HG02885 (cell line): ENCODE data around the gene TAS2R16.

Source experiments
- ATAC-seq: cut with Tn5 transposase; IDR thresholded peaks from one replicate; pipeline ENCODE4 v1.9.1; 2021; ENCODE audit warnings: mild to moderate bottlenecking; ENCODE audit not compliant: unreplicated experiment, poor library complexity

The TAS2R16 gene, protein sequence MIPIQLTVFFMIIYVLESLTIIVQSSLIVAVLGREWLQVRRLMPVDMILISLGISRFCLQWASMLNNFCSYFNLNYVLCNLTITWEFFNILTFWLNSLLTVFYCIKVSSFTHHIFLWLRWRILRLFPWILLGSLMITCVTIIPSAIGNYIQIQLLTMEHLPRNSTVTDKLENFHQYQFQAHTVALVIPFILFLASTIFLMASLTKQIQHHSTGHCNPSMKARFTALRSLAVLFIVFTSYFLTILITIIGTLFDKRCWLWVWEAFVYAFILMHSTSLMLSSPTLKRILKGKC

DNA sequence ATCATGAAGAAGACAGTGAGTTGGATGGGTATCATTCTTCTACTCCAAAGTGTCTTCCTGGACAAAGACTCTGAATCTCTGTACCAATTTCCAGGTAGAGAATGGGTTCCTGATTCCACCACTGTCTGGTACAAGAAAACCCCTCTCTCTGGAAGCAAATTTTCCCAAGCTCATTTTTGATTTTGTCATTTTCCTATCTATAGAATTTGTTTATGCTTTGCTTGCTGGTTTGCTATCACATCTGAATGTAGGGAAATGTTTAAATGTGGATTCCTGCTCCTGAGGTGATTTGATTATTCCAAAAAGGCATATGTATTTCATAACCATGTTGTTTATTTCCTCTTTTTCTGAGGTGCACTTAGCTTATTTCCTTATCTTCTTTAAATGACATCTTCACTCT lies at the start of gene TAS2R16:
TSS of gene TAS2R16 (minus strand) at position 101 of the 400 bp plus-strand sequence. CDS start at position 35, 66 bp downstream.
- ATAC-seq = no peak

DNA sequence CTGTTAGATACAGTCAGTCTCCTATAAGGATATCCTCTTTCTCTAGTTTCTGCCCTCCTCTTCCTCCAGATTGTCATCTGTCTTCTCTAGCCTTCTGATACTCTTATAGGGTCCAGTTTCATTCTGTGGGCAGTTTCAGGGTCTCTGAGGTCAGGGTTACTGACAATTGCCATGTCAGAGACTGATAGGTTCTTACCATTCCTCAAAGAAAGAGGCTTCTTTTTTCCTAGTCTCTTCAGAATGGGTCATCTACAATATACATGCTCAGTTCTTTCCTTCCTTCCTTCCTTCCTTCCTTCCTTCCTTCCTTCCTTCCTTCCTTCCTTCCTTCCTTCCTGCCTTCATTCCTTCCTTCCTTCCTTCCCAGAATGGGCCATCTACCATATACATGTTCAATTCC lies 48.1 kb upstream of the TAS2R16 start:
- no peak for ATAC-seq

DNA sequence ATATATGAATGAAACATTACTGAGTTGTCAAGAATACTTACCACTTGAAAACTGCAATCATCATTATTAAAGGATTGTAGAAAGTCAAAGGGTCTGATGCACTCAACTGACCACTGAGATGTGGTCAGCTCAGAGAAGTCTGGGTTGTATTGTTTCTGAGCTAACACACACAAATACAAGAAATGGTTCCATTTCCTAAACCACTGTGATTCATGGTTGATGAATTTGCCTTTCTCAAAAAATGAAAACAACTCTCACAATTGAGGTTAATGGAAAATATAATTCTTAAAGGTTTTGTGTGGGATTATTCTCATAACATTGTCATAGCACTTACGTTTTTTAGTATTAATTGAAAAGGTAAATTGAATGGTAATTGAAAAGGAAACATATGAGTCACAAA lies 45.6 kb upstream of the TAS2R16 start:
- no peak for ATAC-seq

DNA sequence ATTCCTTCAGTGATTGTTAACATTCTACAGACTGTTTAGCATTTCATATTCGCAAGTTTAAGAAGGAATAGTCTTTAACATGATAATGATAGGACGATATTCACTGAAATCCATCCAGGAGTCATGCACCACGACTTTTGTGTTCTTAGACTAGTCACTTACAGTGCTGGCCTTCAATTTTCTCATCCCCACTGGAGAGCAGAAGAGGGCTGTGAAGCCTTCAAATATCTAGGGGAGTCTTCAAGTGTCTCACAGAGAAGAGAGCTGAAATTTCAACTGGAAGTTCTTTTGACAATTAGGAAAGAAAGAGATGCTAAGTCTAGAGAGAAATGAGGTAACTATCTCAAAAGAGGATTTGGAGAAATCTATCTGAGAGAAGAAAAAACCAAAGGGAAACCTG lies 43.8 kb upstream of the TAS2R16 start:
- ATAC-seq = no peak

DNA sequence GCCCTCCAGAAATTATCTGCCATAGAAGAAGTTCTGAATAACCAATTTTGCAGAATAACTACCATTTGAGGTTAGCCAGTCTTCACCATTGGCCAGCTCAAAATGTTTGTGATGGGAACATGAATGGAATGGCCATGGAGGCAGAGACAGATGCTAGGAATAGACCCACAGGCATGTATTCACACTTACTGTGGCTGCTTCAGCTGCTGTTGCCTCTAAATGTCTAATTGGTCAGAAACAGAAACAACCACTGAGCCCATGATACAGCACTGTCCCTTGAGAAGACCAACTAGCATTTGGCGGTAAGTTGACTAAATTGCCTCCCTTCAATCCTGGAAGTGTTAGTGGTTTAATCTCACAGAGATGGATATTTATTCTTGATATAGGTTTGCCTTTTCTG lies 38.6 kb upstream of the TAS2R16 start:
- ATAC-seq = no peak

DNA sequence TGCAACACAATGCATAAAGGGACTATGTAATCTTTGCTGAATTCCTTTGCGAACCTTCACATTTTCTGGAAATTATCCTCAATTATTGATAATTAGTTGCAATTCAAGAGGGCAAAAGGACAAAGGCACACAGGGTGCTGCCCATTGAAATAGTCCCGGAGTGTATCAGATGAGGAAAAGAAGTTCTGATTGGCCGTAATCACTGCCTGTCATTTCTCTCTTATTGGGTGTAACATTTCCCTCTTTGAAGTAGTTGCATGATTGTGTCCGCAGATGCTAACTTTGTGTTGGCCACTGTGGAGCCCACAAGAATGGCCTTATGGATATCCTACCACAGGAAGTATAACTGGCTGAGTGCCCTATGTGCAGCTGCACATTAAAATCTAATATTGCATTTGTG lies 35.1 kb upstream of the TAS2R16 start:
- no peak for ATAC-seq

DNA sequence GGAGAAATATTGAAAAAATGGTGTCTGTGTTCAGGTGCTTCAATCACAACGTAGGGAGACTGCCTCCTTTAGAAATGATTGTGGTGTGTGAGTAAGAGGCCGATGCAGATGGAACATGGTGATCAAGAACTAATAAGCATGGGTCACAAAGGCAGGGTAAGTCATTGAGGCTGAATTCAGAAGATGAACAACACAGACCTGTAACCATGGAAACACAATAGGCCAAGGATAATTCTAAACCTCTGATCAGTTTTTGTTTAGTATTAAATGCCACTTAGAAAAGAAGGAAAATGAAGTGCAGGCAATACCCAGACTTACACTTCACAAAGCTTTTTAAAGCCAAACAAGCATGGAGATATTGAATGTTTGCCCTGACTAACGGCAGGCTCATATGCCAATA lies 32.8 kb upstream of the TAS2R16 start:
- no peak for ATAC-seq

DNA sequence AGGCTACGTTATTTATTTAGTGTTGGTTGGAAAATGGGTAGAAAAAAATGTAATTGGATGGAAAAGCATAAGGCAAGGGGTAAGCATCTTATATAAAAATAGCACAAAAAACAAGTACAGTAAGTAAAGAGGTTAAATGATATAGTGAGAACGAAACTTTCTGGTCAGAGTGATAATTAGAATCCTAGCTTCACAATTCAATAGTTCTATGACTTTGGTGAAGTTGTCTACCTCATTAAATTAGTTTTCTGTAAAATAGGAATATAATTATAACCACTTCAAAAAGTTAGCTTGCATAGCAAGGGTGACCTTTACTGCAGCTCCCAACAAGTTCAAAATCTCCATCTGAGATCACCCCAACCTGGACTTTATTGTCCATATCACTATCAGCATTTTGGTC lies 30.8 kb upstream of the TAS2R16 start:
- no peak for ATAC-seq

DNA sequence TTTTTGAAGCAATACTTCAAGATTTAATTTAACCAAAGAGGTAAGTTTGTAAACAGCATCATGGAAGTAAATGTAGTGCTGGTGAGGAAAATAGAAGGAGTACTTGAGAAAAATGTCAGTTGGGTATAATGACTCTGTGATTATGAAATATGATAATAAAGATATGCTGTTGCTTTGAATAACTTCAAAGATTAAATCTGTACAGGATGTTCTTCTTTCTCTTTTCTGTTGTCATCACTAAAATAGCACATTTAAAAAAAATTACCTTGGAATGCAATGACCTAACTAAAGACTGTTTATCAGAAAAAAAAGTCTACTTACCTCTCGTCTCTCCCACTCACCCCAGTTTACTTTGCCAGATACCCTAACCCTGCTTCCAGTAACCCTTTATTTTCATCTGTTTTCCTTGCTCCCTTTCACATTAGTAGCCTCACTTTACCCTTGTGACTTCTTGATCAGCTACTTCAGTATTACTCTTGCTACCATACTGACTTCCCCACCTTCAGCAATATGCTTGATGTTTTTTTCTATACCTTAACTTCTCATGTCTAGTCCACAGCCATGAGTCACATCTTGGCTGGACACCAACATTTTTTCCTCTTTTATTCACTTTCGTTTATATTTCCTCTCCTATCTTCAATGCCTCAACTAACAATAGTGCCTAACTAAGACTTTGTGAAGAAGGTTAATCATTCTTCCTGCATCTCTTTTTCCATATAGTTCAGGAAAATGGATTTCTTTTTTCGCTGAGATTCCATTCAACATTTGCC lies 29.7 kb upstream of the TAS2R16 start:
- ATAC-seq = no peak

DNA sequence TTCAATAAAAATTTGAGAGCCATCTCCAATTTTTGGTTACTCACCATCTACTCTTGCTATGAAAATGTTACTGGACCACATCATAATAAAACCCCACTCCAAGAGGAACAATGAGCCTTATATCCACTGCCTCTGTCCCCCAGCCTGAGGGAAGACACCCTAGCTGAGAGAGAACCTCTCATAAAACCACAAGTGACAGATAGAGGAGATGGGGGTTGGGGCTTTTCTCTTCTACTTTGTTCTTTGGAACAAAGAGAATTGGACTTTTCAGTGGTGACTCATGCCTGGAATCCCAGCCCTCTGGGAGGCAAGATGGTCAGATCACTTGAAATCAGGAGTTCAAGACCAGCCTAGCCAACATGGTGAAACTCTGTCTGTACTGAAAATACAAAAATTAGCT lies 27.6 kb upstream of the TAS2R16 start:
- ATAC-seq = no peak

DNA sequence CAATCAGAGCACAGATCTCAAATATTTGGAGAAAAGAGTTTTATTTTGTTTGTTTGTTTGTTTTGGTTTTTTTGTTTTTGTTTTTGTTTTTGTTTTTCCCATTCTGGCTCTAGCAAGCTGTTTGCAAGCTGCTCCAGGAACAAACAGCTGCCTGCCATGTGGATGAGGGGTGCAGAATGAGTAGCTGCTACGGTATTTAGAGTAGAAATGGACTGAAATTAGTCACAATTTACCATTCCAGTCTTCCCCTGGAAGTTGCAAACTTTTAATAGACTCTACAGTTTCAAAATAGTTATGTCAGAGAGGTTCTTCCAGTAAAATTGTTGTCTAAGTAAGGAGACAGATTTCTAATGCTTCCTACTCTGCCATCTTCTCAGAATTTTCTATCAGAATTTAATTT lies 27.1 kb upstream of the TAS2R16 start:
- ATAC-seq = no peak

DNA sequence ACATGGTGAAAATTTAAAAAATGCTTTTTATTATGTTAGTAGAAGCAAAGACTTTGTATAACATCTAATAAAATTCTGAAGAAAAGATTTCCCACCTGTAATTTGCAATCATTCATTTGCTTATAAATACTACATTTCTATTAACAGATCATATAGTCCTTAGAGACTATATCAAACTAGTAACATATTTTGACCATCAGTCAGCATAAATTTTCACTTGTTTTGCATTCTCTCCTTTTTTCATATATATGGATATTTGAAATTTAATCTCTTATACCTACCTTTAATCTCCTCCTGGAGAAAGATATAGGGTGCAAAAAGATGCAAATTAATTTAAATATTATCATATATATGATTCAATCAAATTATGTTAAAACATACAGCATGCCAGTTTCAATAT lies 16.9 kb upstream of the TAS2R16 start:
- ATAC-seq = no peak

DNA sequence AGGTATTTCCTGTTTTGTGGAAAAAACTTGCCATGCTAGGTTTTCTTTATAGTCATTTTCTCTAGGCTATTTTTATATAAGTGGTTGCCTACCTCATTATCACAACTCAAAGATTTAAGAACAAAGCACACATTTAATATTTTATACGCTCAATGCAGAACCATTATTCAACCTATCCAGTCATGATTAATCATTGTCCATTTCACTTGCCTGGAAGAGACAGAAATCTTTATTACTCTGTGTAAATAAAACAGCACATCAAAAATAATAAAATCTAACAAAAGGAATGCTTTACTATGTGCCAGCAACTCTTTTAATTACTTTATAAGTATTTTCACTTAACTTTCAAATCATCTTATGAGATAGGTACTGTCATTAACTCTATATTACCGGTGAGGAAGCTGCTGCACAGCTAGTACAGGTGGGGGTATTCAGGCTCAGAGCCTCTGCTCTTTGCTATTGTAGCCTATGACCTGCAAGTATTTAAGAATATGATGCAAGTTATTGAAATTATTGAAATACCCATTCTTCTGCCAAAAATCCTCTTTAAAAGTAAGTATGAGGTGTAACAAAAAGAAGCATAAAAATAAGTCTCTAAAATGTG lies 16.4 kb upstream of the TAS2R16 start:
- ATAC-seq = no peak

DNA sequence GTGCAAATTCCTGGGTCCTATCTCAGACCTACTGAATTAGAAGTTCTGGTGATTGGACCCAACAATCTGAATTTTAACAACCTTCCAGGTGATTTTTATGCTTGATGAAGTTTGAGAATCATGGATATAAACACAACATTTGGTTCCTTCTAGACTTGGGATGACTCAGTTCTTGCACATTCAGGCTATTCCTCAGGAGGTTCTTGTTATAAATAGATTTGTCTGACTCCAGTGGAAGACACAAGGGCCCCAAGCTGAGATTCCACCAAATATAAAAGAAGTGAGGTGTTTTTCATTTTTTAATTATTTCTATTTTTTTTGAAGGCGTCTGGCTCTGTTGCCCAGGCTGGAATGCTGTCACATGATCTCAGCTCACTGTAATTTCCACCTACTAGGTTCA lies 9.4 kb upstream of the TAS2R16 start:
- ATAC-seq = no peak

DNA sequence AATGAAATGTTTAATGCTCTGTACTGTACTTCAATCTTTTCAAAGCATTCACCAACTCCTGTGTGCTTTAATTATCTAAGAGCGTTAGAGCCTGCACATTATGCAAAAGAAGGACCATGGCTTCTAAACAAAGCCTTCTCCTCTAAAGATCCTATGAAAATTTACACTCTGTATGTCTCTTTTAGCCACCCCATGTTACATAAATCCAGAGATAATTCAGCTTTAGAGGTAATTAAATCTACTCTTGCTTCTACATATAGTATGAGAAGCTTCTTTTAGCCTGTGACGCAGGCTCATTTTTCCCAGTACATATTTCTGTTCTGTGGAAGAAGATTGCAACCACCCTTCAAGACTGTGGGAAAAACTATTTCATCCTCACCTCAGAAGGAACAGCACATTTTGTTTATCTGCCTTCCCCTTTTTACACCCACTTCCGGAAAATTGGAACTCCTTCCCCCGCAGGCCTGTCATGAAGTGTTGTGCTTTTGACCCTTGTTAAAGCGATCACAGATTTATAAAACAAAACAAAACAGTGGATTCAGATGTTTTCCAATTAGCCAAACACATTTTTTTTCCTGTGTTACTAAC lies 8.1 kb upstream of the TAS2R16 start:
- ATAC-seq = no peak

DNA sequence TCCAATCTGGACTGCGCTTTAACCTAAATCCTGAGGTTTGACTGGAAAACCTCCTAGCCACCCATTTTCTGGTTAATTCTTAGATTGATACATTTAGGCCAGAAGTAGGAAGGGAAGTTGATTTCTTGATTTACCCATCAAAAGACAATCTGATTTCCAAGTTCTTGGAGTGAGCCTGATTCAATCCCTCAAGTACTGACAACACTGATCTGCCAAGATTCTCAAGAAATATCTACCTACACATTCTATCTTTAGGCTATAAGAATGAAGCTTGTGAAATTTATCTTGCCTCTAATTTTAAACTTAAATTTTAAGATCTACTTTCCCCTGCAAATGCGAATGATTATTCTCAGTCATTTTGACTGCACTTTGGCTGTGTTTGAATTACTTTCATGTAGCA lies 5.9 kb downstream of the TAS2R16 start:
- no peak for ATAC-seq

DNA sequence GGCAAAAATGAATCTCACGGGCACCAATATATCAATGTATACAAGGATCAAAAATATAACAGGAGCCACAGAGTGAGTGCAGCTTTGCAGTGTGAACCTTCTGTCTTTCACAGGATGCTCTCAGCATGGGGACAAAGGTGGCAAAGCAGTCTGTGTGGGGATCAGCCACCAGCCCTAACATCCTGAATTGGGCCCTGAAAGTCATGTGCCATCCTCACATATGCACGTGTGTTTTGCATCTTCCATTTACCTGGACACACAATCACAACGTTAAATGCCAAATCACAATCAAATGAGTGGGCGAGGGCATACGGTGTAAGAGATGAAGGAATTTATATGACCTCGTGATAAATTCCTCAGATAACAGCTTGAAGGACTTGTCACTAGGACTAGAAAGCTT lies 6.5 kb downstream of the TAS2R16 start:
- ATAC-seq = no peak

DNA sequence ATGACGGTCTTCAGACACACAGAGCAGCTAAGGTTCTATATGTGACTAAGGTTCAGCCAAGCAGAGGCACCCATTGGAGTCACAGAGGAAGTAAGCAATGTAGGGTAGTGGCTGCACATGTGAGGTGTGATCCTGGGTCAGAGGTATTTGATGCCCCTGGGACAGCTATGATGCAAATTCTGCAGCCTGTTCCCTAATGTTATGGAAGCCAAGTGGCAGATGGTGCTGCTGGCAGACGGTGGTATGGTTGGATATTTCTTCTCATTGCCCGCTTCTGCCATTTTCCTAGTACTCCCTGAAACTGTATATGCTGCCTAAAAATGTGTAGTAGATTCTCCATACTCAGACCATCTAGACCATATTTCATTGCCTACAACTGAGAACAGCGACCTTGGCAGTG lies 7.2 kb downstream of the TAS2R16 start:
- no peak for ATAC-seq

DNA sequence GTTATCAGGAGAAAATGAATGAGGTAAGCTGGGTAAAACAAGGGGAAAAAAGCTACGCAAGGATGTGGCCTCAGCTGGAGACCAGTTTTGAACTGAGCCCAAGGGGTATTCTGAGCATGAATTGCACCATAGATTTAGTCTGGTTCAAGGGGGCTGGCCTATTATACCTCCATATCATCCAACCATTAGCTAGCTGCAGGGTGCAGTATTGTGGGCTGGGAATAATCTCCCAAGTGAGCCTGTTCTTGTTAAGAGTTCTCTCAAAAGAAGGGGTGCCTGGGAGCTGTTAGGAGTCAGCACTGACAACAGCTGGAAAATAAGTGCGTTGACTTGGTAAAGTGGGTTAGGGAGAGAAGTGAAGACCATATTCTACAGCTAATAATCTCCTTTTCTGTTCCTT lies 8.0 kb downstream of the TAS2R16 start:
- no peak for ATAC-seq

DNA sequence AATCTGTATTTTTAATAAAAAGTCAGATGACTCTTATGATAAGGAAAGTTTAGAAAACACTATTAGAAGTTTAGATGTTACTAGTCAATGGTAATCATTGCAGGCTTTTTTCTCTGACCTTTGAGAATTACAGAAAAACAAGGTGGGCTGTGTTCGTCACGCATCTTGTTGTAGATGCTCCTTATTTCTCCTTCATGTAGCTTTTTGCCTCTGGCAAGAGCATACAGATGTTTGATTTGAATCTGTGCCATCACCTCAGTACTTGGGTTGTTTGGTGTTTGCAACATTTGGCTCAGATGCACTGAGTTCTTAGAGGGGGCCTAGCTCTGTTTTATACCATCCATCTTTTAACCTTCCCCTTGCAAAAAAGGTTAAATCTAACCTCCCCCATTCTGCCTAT lies 11.5 kb downstream of the TAS2R16 start:
- ATAC-seq = no peak

DNA sequence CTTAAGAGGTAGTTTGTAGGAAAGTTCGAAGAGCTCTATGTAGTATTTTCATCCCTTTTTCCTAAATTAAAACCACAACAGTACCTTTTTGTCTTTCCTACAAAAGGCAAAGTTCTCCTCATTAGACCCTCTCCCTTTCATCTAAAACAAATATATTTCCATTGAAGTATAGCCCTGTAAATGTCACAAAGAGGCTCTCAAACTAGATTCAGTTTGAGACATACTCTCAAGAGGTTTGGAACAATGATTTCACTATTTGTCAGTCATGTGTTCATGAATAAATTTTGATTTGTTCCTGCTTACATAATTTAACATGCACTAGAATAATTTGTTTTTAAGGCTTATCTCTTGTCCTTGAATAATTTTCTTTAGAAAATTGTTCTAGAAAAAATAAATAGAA lies 12.2 kb downstream of the TAS2R16 start:
- ATAC-seq = no peak
